Activated CD8-positive, alpha-beta memory T cell treated with anti-CD3 and anti-CD28 coated beads, Interleukin-2, amount 50 U/mL, for 1 hour (primary cell): ENCODE measurements around the gene GDPD4.

ENCODE experiments used
- DNase-seq: peaks from one replicate; pipeline ENCODE4 v3.0.0-alpha.2; 2020; ENCODE audit errors: extremely low read depth

Gene GDPD4

DNA sequence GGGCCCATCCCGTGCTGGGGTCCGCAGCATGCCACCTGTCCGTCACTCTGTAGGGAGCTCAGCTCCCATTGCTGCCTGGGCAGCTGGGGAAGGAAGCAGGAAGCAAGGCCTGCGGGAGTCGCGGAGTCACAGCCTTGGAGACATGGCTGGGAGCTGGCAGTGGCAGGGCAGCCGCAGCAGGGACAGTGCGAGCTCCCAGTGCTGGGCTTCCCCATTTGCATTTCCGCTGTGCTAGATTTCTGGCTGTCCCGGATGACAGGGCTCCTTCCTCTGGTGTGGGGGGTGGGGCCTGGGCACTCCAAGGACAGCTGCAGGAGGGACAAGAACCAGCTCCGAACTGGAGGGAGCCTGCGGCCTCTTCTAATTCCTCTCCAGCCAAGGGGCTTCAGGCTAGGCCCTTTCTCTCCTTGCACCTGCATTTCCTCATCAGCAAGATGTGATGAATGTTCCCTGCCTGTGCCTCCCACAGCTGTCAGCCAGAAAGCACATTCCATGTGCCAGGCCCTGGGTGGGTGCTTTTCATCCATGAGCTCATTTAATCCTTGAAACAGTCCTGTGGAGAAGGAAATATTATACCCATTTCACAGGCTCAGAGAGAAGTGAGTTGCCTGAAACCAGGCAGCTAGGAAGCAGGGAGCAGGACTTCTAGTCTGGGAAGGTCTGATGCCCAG lies 125.5 kb downstream of the GDPD4 start:
- no peak for DNase-seq

DNA sequence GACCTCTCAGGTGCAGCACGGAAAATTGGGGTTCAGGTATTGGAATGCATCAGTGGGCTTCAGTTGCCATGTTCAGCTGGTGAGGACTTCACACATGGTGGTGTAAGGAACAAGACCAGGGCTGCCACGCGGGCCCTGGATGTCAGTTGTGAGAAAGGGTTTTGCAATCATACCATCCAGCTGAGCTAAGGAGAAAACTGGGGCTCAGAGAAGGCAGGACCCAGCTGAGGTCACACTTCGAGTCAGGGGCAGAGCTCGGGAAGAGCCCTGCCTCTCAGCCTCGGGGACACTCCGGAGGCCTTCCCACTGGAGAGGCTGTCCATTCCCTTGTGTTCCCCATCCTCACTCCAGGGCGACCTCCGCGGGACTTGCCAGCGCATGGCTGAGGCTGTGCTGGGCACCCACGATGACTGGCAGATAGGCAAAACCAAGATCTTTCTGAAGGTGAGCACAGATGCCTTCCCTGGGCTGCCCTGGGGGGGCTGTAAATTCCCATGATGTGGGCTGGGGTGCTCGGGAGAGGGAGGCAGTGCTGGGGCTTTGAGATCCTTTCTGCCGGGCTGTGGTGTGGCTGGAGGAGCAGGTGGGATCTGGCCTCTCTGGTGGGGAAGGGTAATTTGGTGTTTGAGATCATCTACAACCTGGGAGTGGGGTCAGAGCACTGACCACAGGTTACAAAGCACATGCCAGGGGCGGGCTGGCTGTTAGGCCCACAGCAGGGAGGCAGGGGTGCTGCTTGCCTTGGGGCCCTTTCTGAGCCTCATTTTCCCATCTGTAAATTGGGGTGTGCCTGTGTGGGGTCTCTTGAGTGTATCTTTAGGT lies 126.3 kb downstream of the GDPD4 start:
- DNase-seq, result no peak

DNA sequence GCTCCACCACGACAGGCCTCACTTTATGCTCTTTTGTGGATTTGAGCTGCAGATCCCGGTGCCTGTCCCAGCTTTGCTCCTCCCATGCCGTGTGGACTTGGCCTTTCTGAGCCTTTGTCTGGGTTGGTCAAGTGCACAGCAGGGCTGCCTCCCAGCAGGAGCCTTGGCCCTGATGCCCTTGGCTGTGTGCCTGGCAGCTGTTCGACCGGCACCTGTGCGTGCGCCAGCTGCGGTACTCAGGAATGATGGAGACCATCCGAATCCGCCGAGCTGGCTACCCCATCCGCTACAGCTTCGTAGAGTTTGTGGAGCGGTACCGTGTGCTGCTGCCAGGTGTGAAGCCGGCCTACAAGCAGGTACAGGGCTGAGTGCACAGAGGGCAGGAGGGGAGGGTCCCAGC lies 126.9 kb downstream of the GDPD4 start:
- DNase-seq, result no peak

DNA sequence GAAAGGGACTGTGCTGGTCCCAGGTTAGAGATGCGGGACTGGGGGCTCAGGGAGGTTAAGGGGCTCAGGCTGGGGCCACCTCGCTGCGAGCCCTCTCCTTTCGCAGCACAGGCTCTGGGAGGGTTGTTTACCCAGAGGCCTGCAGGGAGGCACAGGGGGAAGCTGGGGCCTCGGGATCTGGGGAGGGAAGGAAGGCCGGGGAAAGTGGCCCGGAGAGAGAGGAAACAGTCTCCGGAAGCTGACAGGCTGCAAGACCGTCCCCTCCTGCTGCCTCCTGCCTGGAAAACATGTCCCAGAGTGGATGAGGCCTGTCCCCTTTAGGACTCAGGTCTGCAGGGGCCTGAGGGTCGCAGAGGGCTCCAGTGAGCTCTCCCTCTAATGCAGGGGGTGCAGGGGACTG lies 128.0 kb downstream of the GDPD4 start:
- no peak for DNase-seq

DNA sequence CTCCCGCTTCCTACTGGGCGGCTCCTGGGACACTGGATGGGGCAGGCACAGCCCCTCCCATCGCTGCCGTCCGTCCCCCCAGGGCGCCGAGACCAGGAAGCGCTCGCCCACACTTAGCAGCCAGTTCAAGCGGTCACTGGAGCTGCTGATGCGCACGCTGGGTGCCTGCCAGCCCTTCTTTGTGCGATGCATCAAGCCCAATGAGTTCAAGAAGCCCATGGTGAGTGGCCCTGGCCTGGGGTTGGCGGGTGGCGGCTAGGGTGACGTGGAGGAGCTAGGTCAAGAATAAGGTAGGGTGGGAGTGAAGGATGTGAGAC lies 128.9 kb downstream of the GDPD4 start:
- no peak for DNase-seq

DNA sequence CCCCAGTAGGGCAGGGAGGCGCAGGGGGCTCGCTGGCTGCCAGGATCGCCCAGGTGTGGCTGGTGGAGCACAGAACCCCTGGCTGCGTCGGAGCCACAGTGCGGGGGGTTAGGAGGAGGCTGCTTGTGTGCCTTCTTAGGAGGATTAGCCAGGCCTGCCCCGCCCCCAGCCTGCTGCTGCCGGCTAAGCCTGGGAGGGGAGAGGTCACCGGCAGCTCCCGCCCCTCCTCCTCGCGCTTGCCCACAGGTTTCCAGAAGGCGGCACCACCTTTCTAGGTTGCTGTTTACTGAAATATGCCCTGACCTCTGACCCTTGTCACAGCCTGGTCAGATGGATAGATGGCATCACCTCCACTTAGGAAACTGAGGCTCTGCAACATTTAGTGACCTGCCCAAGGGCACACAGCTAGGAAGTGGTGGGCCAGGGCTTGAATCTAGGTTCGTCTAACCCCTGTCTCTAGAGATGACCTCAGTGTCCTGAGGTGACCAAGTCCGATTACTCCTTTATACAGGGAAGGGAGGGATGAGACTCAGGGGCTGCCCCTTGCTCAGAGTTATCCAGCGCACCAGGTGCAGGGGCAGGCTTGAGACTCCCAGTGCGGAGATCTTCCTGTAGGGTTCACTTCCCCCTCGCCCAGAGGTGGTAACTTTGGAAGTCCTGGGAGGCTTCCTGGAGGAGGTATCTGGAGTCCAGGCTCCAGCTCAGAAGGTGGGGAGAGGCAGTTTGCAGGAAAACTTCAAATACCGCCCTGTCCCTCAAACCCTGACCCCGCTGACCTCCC lies 129.4 kb downstream of the GDPD4 start:
- DNase-seq, result no peak

DNA sequence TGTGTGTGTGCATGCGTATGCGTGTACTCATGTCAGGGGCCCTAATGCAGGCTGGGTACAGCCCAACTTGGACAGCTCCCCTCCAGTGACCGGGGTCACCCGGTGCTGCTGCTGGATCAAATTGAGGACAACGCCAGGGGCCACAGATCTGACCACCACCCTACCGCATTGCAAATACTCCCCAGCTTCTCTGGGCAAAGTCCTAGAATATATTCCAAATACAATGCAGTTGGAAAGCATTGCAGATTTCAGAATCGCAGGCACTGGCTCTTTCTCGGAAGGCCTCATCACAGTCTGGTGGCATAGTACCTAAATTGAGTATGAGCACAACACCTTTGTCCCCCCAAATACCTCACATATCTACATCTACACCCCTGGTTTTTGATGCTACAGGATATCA lies 130.2 kb downstream of the GDPD4 start:
- no peak for DNase-seq

DNA sequence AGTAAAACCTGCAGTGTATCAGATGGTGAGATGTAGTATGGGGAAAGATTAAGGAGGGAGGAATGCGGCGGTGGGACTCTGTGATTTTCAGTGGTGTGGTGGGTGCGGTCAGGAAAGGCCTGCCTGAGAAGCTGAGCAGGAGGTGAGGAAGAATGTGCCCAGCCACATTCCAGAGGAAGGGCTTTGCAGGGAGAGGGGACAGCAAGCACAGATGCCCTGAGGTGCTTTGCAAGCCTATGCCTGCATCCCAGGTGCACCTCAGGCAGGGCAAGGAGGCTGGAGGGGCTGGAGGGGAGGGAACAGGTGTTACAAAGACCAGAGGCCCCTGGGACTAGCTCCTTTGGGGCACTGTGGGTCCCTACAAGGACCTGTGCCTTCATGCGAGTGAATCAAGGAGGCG lies 131.4 kb downstream of the GDPD4 start:
- no peak for DNase-seq

DNA sequence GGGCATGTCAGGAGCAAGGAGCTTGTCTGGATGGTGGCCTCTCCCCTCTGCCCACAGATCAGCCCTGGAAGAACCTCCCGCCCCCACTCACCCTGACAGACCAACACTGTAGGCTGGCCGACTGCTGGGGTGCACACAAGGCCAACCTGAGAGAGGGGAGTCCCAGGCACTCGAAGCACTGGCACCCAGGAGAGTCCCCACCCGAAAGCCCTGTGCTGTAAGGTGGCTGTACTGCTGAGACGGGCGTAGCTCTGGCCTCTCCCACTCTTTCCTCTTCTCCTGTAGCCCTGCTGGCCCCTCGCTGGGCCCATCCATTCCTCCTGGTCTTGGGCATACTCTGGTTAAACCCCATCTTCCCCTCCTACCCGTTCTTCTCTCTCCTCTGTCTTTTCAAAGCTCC lies 133.7 kb downstream of the GDPD4 start:
- no peak for DNase-seq

DNA sequence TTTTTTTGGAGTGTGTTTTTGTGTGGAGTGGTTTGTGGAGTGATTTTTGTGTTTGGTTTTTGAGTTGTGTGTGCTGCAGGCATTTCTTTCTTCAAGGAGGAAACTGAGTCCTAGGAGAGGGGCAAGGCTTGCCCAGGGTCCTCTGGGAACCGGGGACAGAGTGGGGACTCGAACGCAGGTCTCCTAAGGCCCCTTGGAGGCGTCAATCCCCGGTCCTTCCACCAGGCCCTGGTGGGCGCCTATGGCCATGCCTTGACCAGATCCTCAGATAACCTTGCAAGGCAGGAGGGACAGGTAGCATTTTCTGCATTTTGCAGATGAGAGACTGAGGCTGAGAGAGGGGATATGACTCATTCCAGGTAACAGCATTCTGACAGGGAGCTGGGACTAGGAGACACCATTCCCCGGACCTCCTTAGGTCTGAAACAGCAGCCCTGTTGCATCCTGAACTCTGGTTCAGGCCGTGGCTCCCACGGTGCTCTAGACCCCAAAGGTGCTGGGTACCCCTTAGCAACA lies 134.3 kb downstream of the GDPD4 start:
- DNase-seq, result no peak
